HG03095 (cell line): ENCODE measurements around the gene SIRT5.

Experiments
- ATAC-seq: cut with Tn5 transposase; IDR thresholded peaks from one replicate; pipeline ENCODE4 v1.9.1; 2021; ENCODE audit warnings: moderate library complexity; ENCODE audit not compliant: unreplicated experiment

Gene SIRT5

DNA sequence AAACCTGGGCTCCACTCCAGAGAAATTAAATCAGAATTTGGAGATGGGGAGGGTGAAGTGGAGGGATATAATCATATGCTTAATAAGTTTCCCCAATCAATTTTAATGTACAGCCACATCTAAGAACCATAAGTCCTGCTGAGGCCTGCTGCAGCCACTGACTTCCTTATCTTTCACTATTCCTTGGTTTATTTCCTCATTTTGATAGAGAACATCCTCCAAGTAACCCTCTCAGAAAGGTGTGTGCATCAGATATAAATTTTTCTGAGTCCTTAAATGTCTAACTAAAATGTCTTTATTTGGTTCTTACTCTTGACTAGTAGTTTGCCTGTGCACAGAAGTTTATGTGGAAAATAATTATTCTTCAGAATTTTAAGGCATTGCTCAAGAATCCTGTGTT, 23.7 kb upstream of the SIRT5 start:
- no peak for ATAC-seq

DNA sequence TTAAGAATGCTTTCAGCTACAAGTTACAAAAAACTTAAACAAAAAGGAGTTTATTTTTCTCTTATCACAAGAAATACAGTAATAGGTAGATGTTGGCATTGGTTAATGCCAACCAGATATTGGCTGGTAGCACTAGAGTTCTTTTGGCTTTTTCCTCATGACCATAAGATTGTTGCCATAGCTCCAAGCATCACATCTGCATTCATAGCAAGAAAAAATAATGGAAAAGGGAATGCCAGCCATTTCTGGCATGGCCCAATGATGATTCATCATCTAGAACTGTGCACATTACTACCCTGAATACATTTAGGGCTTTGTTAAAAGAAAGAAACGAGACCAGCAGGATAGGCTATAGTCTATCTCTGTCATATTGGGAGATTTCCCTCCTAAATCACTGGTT, 20.8 kb upstream of the SIRT5 start:
- ATAC-seq, result no peak

DNA sequence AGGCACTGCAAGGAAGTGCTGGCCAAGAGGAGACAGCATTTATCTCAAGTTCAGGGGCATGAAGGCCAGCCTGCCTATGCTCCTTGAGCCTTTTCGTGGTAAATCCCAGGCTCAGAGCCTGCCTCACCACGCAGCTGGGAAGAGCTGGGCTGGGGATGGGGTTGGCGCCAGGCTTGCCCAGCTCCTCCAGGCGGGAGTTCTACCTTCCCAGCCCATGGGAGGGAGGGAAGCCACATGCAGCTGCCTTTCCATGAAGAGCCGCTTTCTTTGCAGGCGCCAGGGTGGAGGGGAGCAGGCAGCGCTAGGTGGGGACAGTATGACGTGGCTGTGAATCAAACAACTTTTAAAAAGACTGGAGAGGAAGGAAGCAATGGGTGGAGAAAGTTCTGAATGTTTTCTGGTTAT, 19.5 kb upstream of the SIRT5 start:
- ATAC-seq, result no peak

DNA sequence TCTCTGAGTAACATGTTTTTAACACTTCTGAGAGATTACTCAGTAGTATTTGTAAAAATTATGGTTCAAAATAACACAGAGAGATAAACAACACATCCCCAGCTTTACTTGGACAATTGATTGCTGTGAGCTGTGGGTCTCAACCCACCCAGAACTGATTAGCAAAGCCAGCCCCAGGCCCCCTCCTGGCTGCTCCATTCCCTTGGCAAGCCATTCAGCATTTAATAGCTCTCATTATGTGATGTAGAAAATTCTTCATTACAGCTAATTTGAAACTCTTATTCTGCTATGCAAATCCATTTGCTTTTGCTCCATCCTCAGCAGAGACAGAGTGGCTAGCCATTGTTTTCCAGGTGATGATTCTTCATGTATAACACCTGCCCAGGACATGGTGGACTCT, 16.6 kb upstream of the SIRT5 start:
- ATAC-seq, result no peak

DNA sequence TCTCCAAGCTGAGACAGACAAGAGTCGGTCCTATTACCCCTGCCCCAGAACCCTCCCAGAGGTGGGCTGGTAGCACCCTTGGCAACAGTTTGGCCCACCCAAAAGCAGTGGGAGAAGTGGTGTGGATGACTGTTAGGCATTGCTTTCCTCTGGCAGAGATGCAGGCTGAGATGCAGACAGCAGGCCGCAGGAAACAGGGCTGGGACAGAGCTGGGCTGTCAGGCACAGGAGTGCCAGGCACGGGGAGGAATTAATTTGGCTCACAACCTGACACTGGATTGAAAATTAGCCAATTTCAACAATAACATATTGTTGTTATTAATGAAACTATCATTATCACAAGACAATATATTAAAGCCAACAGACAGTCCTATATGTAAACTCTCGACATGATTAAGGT, 15.7 kb upstream of the SIRT5 start:
- no peak for ATAC-seq

DNA sequence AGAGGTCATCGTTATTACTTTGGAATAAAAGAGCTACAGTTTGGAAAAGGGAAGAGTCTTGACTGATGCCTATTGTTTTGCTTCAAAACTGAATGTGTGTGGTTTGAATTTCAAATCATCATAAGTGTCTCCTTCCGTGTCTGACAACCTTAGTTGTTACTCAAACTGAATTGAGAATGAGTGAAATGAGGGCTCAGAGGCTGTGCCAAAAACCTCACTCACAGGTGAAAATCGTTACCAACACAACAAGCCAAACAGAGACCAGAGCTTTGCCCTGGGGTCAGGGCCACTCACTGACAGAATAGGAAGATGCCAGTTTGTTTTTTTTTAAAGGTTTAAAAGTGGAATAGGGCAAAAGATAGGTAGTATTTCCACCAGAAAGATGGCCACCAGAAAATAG, 15.2 kb upstream of the SIRT5 start:
- no peak for ATAC-seq

DNA sequence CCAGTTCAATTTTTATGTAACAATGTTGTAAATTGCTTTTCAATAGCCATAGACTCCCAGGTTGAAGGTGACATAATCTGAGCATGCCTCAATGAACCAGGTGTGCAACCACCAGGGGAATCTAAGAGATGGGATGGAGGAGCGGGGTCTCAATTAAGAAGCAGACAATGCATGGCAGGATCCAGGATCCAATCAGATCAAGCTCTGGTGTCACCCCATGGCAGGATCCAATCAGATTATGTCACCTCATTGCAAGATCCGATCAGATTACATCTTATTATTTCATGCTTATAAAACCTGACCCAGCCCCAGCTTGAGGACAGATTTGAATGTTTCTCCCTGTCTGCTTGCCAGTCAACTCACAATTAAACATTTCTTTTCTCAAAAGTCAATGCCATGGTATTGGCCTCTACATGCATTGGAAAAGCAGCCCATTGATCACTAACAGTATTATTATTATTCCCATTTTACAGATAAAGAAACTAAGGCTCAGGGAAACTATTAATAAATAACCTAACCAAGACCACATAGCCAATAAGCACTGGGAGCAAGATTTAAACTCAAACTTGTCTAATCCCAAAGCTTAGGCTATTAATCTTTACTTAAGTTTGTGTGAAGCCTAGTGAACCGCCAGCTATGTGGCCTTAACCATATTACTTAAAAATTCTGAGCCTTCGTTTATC, 14.3 kb upstream of the SIRT5 start:
- no peak for ATAC-seq

DNA sequence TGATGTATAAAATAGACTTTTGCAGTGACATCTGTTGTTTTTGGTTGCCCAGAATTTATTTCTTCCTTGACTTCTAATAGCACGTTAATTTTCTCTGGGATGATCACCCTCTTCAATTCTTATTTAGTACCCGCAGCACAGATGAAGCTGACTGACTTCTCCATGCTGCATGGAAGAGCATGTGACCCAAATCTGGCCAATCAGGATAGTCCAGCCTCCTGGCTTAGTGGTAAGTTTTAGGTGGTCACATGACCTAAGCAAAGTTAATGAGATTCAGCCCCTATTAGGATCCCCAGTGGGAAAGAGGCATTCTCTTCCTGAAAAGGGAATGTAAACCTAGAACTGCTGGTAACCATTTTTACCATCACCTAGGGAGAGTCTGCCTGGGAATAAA, 13.8 kb upstream of the SIRT5 start:
- no peak for ATAC-seq

DNA sequence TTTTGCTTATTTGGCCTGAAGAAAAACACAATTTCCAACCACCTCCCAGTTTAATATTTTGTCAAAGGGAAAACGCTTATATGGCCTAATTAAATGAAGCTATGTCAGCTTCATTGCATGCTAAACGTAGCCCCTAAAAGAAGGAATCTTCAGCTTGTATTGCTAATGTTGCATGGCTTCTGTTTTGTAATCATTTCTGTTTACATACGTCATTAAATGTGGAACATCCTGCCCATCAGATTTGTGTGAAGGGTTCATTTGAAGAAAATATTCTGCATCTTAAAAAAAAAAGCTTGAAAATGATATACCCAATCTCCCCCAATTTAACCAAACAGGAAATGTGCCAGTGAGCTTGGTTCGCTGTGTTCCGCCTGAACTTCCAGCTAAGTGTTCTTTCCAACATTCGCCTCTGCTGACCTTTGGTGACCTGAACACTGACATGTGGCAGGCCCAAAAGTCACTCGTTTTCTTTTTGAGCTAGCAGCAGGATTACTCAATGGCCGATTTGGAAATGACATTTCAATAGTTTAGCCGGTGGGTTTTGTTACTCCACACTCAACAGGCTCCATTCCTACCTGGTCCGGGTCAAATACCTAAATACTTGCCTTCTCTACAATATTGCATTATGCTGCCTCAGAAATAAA, 12.7 kb upstream of the SIRT5 start:
- no peak for ATAC-seq

DNA sequence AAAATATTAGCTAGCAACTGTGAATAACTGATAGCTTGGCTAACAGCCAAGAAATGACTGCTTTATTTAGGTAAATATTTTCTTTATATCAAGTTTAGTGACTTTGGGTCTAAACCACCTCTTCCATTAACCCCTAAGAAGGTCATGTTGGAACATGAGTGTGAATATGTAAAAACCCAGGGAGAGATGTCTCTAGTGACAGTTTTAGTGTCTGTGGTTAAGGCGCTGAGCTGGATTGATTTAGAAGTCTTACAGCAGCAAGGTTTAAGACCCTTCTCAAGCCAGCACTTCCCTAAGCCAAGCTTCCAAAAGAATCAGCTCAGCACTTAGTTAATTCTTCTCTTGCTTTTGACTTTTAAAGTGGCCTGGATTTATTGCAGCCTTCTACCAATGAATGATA, 11.4 kb upstream of the SIRT5 start:
- no peak for ATAC-seq

DNA sequence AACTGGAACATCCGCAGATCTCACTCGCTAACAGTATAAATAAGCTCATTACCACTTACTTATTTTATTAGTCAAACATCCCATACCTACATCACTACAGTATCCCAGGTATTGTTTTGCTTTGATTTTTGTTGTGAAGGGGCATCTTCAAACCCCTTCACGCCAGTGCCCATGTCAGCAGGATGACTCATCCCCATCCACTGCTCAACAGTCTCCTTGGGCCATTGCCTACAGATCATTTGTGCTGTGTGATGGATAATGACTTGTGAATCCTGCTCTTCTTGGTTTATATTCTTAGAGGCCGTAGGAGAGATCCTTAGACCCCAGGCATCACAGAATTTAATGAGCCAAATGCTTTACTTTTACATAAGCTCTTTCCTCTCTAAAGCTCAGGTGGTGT, 8.5 kb upstream of the SIRT5 start:
- ATAC-seq, result no peak

DNA sequence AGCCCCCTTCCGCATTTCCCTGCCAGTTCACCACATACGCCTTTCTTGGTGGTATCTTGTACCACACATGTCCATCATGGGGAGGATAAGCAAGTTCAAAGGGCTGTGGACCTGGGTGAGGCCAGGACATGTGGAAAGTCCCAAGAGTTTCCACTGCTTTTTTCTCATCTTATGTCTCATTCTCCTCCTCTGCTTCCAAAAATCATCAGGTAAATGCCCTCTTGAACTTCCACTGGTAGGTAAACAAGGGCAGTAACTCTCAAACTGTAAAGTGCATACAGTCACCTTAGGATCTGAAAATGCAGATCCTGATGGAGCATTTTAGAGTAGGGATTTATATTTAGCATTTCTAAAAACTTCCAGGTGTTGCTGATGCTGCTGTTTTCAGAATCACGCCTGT, 7.9 kb upstream of the SIRT5 start:
- ATAC-seq, result no peak

DNA sequence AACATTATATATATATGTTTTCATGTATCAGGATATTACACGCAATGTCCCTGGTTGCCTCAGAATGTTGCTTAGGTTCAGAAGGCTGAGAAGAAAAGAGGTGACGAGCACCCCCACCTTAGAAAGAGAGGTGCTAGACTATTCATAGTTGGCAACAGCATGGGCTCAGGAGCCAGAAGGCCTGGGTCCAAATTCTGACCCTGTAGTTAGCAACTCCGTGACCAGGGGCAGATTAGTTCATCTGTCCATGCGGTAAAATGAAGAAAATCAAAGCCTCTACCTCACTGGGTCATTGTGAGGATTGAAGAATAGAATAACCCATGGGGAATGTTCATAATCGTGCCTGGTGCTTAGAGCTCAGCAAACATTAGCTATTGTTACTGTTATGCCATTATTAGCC, 5.4 kb upstream of the SIRT5 start:
- ATAC-seq, result no peak

DNA sequence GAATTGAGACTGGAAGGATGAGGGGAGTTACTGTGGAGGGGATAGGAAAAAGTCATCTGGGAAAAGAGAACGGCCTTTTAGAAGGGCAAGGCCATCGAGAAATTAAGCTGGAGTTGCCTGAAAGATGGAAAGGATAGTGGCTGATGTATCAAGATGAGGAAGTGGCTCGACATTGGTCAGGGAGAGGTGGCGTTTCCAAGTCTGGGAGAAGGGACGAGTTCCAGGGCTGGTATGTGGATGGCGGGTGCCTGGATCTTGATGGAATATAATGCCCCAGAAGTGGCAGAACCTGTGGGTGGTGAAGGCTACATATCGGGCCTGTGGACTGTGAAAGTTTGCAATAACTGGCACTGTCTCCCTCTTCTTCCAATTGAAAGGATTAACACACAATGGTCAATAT, 2.2 kb upstream of the SIRT5 start:
- no peak for ATAC-seq

DNA sequence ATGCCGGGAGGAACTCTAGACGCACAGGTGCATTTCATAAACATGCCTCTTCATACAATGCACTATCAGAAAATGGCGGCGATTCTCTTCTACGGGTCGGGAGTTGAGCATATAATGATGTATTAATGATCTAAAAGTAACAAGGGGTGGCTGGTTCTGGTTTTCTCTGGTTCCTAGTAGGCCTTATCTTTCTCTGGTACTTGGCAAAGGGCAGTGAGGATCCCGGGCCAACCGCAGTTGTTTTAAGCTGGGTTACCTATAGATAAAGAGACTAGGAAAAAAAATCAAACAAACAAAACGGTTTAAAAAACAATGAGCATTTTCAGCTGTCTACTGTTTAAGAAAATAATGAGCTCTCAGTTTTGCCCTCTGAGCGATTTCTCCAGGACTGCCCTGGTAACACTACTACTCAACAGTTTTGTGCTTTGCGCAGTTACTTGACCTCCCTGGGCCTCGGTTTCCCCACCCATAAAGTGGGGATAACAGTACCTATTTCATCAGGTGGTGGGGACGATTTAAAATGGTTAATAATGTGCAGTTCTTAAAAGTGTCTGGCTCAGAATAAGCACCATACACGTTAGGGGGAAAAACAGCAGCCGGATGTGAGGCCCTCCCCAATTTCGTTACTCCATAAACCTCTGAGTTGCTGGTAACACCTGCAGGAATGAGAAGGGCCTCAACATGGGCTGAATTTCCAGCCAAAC, 1.3 kb upstream of the SIRT5 start:
- no peak for ATAC-seq

DNA sequence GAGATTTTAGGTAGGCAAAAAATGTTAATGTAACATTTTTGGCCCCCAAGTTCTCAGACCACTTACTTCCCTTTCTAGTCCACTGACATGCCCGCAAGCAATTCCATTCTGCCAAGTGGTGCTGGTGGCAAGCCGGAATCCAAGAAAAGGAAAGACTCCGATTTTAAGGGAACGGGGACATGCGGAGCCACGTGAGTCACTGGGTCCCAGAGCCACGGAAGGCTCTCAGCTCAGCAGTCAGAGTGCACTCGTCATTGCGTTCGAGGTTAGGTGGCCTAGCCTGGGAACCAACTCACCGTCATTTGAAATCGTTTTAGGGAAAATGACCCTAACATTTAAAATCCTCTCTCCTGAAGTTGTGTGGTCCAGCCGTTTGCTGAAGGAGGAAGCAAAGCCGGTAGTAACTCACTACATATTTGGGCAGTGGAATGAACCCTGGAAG, 711 bp upstream of the SIRT5 start:
- ATAC-seq, result no peak

DNA sequence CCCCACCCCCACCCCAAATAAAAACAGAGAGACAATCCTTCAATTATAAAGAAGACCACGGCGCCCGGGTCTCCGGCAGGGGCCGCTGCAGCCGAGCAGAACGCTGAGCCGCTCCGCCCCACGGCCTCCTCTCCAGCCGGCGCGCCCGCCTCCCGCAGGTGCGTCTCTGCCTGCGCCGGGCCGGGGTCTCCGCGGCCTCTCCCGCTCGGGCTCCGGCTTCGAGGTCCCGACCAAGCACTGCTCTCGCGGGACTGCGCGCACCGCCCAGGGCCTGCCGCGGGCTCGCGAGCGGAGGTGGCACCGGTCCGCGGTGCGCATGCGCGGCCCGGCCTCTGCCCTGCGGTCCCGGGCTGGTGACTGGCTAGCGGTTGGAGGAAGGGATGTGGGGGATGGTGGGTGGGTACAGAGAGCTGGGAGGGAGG, 241 bp upstream of the SIRT5 start:
- peak; percentile 69 for ATAC-seq

DNA sequence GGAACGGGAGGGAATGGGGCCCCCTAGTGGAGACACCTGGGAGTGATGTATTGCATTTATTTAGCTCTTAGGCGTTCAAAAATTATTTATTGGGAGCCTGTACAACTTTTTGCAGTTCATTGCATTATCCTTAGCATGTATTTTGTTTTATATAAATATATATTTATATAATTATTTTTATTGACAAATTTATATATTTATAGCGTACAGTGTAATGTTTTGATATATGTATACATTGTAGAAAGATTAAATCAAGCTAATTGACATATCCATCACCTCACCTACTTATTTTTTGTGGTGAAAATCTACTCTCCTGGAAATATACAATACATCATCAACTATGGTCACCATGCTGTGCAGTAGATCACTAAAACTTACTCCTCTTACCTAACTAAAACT, 975 bp downstream of the SIRT5 start:
- no peak for ATAC-seq

DNA sequence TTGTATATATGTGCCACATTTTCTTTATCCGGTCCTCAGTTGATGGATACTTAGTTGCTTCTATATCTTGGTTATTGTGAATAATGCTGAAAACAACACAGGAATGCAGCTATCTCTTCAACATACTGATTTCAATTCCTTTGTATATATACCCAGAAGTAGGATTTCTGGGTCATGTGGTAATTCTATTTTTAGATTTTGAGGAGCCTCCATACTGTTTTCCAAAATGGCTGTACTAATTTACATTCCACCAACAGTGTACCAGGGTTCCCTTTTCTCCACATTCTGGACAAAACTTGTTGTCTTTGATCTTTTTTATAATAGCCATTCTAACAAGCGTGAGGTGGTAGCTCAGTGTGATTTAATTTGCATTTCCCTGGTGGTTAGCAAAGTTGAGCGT, 1.6 kb downstream of the SIRT5 start:
- no peak for ATAC-seq

DNA sequence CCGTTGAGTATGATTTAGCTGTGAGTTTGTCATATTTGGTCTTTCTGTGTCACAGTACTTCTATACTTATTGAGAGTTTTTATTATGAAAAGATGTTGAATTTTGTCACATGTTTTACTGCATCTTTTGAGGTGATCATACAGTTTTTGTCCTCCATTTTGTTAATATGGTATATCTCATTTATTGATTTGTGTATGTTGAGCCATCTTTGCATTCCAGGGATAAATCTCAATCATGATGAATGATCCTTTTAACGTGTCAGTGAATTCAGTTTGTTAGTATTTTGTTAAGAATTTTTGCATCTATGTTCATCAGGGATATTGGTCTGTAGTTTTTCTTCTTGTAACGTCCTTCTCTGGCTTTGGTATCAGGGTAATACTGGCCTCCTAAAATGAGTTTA, 3.5 kb downstream of the SIRT5 start:
- ATAC-seq, result no peak

DNA sequence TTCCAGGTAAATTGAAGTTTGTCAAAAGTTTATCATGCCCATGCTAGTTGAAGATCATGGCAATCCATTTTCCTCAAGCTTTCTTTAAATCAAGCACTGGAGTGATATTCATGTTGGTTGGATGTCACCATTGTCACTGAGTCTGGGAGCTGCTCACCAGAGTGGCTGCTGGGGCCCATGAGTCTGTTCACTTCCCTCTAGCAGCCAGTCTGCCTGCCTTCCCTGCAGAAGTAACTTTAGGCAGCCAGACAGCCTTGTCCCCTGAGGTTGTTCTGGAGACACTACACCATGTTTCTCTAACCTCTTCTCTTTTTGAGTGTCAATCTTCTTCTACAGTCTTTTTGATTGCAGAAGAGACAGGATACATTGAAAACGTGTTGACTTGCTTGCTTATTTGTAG, 5.5 kb downstream of the SIRT5 start:
- ATAC-seq, result no peak

DNA sequence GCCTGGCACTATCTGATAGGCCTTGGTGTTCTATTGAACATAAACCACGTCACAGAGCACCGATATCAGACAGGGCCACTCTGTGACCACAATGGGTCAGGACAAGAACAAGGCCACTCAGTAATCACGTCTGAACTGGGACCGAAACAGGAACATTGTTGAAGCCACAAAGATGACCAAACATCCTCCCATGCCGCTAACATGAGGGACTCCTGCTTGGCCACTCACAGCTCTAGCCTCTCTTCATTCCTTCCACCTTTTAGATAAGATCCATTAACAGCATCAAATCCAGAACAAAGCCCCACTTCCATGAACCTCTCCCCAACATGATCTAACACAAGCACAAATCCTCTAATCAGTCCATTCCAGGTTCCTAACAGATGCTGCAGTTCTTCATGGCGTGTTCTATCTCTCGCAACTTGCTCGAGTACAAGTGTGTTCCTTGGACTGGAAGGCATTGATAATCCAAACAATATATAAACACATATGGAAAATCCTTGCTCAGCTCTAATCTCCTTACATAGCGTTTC, 7.4 kb downstream of the SIRT5 start:
- no peak for ATAC-seq
